Sigmoid colon (tissue), 3 donors: ENCODE data around the gene AP4E1.

Experiments used
- CTCF ChIP-seq, 4 experiments: fragments of 450-650 bp in 3 of 4; fragments of 200-600 bp in 1 of 4; IDR thresholded peaks; one replicate each; pipeline ENCODE4 v1.5.1; 2016 to 2019; ENCODE audit warnings: antibody characterized with exemption in 4 of 4, mild to moderate bottlenecking in 3 of 4, moderate library complexity in 2 of 4
- POLR2A ChIP-seq, 2 donors: fragments of 450-650 bp; IDR thresholded peaks; one replicate each; pipeline ENCODE4 v1.6.1; 2016; ENCODE audit warnings: antibody characterized with exemption in 2 of 2, mild to moderate bottlenecking in 2 of 2, moderate library complexity in 2 of 2

GRCh38 chr15:51016615-51017014 lies 108.1 kb downstream of the AP4E1 start:
- TF ChIP-seq CTCF (IDR thresholded peaks at IDR 0.05) (no peak), POLR2A (IDR thresholded peaks at IDR 0.05) (no peak)
